ENCODE data around the gene OSBPL10.
A peak's percentile ranks its signal among the peaks of the same experiment; 100 is the strongest.

The OSBPL10 gene

GRCh38 chr3:31729082-31729481 is 252.0 kb downstream of the OSBPL10 start:
- DNase-seq, result no peak

- DNase-seq, result no peak
These were observed 252.7 kb downstream of the OSBPL10 start for GRCh38 chr3:31728403-31728802.

- DNase-seq, result no peak
These were observed 255.1 kb downstream of the OSBPL10 start for GRCh38 chr3:31725976-31726375.

GRCh38 chr3:31725568-31725967 is 255.5 kb downstream of the OSBPL10 start:
- no peak for DNase-seq

- no peak for DNase-seq
These were observed 256.4 kb downstream of the OSBPL10 start for GRCh38 chr3:31724651-31725050.

- DNase-seq, result no peak
These were observed 256.9 kb downstream of the OSBPL10 start for GRCh38 chr3:31724116-31724515.

- no peak for DNase-seq
These were observed 257.4 kb downstream of the OSBPL10 start for GRCh38 chr3:31723701-31724100.

GRCh38 chr3:31721676-31722075 is 259.4 kb downstream of the OSBPL10 start:
- DNase-seq, result no peak

- DNase-seq, result no peak
These were observed 266.4 kb downstream of the OSBPL10 start for GRCh38 chr3:31714495-31715280.

- DNase-seq, result no peak
These were observed 267.2 kb downstream of the OSBPL10 start for GRCh38 chr3:31713816-31714215.

GRCh38 chr3:31710123-31710803 is 270.8 kb downstream of the OSBPL10 start:
- no peak for DNase-seq

GRCh38 chr3:31709526-31709925 is 271.5 kb downstream of the OSBPL10 start:
- no peak for DNase-seq

GRCh38 chr3:31709005-31709404 is 272.1 kb downstream of the OSBPL10 start:
- DNase-seq, result no peak

GRCh38 chr3:31707286-31707685 is 273.8 kb downstream of the OSBPL10 start:
- DNase-seq, result no peak

GRCh38 chr3:31705736-31706135 is 275.3 kb downstream of the OSBPL10 start:
- no peak for DNase-seq

- DNase-seq, result peak; percentile 68
These were observed 276.4 kb downstream of the OSBPL10 start for GRCh38 chr3:31704591-31705179.

- no peak for DNase-seq
These were observed 276.9 kb downstream of the OSBPL10 start for GRCh38 chr3:31704156-31704555.

- DNase-seq, result no peak
These were observed 279.8 kb downstream of the OSBPL10 start for GRCh38 chr3:31701286-31701685.

GRCh38 chr3:31699309-31699953 is 281.6 kb downstream of the OSBPL10 start:
- no peak for DNase-seq

GRCh38 chr3:31696815-31697548 is 284.1 kb downstream of the OSBPL10 start:
- DNase-seq, result no peak

GRCh38 chr3:31696009-31696297 is 285.1 kb downstream of the OSBPL10 start:
- no peak for DNase-seq

GRCh38 chr3:31695280-31696008 is 285.6 kb downstream of the OSBPL10 start:
- no peak for DNase-seq
